ENCODE results near the gene SCT.

The SCT gene

DNA sequence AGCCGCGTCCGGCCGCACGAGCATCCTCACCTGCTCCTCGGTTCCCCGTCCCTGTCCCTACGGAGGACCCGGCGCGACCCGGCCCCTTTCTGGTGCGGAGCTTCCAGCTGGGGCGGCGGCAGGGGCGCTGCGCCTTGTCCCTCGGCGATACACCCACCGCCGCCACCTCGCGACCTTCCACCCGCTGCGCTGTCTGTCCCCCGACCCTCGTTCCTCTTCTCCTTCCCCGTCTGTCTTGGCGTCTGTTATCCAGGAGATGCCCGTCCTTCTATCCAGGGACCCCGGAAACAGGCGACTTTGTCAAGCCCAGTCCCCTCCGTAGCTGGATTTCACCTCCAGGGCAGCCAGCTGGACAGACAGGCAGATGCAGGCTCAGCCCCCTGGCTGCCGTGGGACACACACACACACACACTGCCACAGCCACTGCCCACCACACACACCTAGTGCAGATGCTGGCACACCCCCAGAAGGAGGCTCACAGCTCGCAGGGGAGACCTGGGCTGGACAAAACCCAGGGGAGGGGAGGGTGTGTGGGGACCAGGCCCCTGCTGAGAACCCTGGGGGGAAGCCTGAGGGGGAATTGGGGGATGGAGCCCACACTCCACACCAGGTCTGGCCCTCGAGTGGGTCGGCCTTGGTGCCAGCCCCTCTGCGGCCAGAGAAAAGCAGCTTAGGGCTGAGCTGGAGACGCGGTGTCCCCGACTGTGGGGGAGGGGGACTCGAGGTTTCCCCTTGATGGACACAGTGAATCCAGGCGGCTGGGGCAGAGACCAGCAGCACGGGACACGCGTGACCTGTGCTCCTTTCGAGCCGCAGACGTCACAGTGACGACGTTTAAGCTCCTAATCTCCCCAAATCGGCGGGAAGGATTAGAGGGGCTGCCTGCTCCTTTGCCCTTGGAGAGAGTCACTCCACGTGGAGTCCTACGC, 10.9 kb upstream of the SCT start:
- no peak for DNase-seq
- no peaks in the 10 kb centered on the region for H3K9me3 Mint-ChIP-seq
- H3K36me3 Mint-ChIP-seq (ENCODE audit: low read depth) = peaks cover 3% of the 10 kb centered on the region
- peak overlapping the region; percentile 66 for H3K27ac Mint-ChIP-seq
- H3K27me3 Mint-ChIP-seq = peaks cover 49% of the 10 kb centered on the region
- H3K4me1 Mint-ChIP-seq (ENCODE audit: low read depth) = peaks cover 19% of the 10 kb centered on the region
- peak overlapping the region; percentile 29 for H3K4me3 Mint-ChIP-seq

GRCh38 chr11:637333-637592, 10.3 kb upstream of the SCT start:
- H3K27me3 Mint-ChIP-seq = peaks cover 49% of the 10 kb centered on the region

DNA sequence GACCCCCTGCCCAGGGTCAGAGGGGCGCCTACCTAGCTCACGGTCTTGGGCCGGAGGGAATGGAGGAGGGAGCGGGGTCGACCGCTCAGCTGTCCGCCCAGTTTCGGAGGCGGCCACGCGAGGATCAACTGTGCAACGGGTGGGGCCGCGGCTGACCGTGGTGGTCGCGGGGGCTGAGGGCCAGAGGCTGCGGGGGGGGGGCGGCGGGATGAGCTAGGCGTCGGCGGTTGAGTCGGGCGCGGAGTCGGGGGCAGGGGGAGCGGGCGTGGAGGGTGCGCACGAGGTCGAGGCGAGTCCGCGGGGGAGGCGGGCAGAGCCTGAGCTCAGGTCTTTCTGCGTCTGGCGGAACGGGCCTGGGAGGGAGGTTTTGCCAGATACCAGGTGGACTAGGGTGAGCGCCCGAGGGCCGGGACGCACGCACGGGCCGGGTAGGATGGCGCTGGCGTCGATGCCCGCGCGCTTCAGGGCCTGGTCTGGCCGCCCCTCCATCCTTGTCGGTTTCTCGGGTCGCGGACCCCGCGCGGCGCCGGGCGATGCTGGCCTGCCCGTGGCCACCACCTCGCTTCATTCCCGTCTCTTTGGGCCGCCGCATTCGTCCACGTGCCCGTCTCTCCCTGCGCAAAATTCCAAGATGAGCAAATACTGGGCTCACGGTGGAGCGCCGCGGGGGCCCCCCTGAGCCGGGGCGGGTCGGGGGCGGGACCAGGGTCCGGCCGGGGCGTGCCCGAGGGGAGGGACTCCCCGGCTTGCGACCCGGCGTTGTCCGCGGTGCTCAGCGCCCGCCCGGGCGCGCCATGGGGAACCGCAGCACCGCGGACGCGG, 9.7 kb upstream of the SCT start, which contains the start of gene DRD4:
DRD4 (plus strand) TSS at position 759 of the 822 bp plus-strand sequence; CDS start at position 795, 36 bp downstream.
- Mint-ChIP-seq H3K4me1 (ENCODE audit: low read depth) (peaks cover 19% of the 10 kb centered on the region), H3K36me3 (ENCODE audit: low read depth) (peaks cover under 1% of the 10 kb centered on the region), H3K4me3 (peak within 1 kb of the TSS; percentile 29), H3K9me3 (no peaks in the 10 kb centered on the region), H3K27me3 (peaks cover 49% of the 10 kb centered on the region), H3K27ac (peak within 1 kb of the TSS; percentile 66)
- no peak for DNase-seq

More at GRCh38 chr11:637333-637592, 10.3 kb upstream of the SCT start:
- H3K9me3 Mint-ChIP-seq = no peaks in the 10 kb centered on the region
- H3K4me3 Mint-ChIP-seq = peak overlapping the region; percentile 29
- H3K27ac Mint-ChIP-seq = no peak overlapping the region
- peaks cover 3% of the 10 kb centered on the region for H3K36me3 Mint-ChIP-seq (ENCODE audit: low read depth)
- DNase-seq = no peak
- H3K4me1 Mint-ChIP-seq (ENCODE audit: low read depth) = peaks cover 19% of the 10 kb centered on the region

DNA sequence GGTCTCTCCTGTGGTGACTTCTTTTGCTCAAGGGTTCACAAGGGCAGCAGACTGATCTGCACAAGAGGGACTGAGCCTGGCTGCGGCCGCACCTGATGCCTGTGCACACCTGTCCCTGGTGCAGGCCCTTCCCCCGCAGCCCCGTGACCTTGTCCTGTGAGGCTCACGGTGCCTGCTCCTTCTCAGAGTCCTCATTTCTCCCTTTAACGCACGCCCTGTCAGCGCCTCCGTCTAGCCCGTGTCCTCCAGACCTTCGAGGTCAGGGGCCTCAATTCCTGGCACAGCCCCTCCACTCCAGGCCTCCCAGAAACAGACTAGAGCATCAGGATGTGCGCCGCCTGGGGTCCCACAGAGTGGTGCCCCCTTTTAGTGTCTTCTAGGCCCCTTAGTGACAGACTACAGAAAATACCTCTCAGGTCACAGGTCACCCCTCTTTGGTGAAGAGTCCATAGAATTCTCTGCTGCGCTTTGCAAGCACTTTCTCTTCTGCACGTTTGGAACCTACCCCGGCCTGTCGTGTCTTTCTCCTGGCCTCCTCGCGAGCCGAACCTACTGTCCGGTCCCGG, 9.0 kb upstream of the SCT start:
- H3K36me3 Mint-ChIP-seq (ENCODE audit: low read depth) = no peaks in the 10 kb centered on the region
- H3K4me3 Mint-ChIP-seq = no peak overlapping the region
- H3K27ac Mint-ChIP-seq = no peak overlapping the region
- peaks cover 49% of the 10 kb centered on the region for H3K27me3 Mint-ChIP-seq
- H3K9me3 Mint-ChIP-seq = no peaks in the 10 kb centered on the region
- DNase-seq = no peak
- peaks cover 19% of the 10 kb centered on the region for H3K4me1 Mint-ChIP-seq (ENCODE audit: low read depth)

DNA sequence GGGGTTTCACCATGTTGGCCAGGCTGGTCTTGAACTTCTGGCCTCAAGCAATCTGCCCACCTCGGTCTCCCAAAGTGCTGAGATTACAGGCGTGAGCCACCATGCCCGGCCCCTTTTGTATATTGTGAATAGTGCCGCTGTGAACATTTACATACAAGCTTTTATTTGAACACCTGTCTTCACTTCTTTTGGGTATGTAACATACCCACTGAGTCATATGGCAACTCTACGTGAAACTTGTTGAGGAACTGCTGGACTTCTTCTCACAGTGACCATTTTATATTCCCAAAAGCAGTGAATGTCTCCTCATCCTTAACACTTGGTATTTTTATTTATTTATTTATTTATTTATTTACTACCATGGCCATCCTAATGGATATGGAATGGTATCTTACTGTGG, 3.9 kb upstream of the SCT start:
- Mint-ChIP-seq H3K4me1 (ENCODE audit: low read depth) (peaks cover 23% of the 10 kb centered on the region), H3K36me3 (ENCODE audit: low read depth) (no peaks in the 10 kb centered on the region), H3K27me3 (peaks cover 42% of the 10 kb centered on the region), H3K9me3 (no peaks in the 10 kb centered on the region), H3K4me3 (no peak overlapping the region), H3K27ac (no peak overlapping the region)
- no peak for DNase-seq

DNA sequence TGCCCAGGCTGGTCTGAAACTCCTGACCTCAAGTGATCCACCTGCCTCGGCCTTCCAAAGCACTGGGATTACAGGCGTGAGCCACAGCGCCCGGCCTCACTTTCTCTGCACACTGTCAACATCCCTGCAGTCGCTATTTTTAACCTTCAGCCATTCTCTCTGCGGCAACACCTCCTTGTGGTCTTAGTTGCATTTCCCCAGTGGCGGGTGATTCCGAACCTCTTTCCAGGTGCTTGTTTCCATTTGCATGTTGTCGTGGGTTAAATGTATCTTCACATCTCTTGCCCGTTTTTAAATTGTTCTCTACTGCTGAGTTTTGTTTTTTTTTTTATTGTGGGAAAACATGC, 2.2 kb upstream of the SCT start:
- Mint-ChIP-seq H3K4me3 (peak overlapping the region; percentile 9), H3K27ac (peak overlapping the region; percentile 6), H3K9me3 (no peaks in the 10 kb centered on the region), H3K36me3 (ENCODE audit: low read depth) (no peaks in the 10 kb centered on the region), H3K4me1 (ENCODE audit: low read depth) (peaks cover 20% of the 10 kb centered on the region), H3K27me3 (peaks cover 37% of the 10 kb centered on the region)
- DNase-seq = peak; percentile 37

- H3K27ac Mint-ChIP-seq = peak overlapping the region; percentile 41
- DNase-seq = no peak
- H3K36me3 Mint-ChIP-seq (ENCODE audit: low read depth) = peaks cover 3% of the 10 kb centered on the region
- H3K4me3 Mint-ChIP-seq = peak overlapping the region; percentile 9
- peaks cover 20% of the 10 kb centered on the region for H3K4me1 Mint-ChIP-seq (ENCODE audit: low read depth)
- peaks cover 45% of the 10 kb centered on the region for H3K27me3 Mint-ChIP-seq
- H3K9me3 Mint-ChIP-seq = no peaks in the 10 kb centered on the region
Observed at GRCh38 chr11:628056-628455, 1.1 kb upstream of the SCT start.

GRCh38 chr11:627308-627576, 261 bp upstream of the SCT start:
- Mint-ChIP-seq H3K27ac (no peak overlapping the region), H3K4me3 (no peak overlapping the region), H3K4me1 (ENCODE audit: low read depth) (peaks cover 20% of the 10 kb centered on the region), H3K27me3 (peaks cover 45% of the 10 kb centered on the region), H3K36me3 (ENCODE audit: low read depth) (peaks cover 3% of the 10 kb centered on the region), H3K9me3 (no peaks in the 10 kb centered on the region)
- DNase-seq = no peak

GRCh38 chr11:625636-626268, 1.2 kb downstream of the SCT start:
- peaks cover 45% of the 10 kb centered on the region for H3K27me3 Mint-ChIP-seq
- no peaks in the 10 kb centered on the region for H3K9me3 Mint-ChIP-seq
- peaks cover 20% of the 10 kb centered on the region for H3K4me1 Mint-ChIP-seq (ENCODE audit: low read depth)
- no peak overlapping the region for H3K27ac Mint-ChIP-seq
- no peak for DNase-seq
- no peak overlapping the region for H3K4me3 Mint-ChIP-seq
- peaks cover 5% of the 10 kb centered on the region for H3K36me3 Mint-ChIP-seq (ENCODE audit: low read depth)

GRCh38 chr11:624705-625635, 2.0 kb downstream of the SCT start, which contains the start of gene CDHR5:
TSS of gene CDHR5 (minus strand) at chr11:624955. CDS start at chr11:624902, 53 bp downstream.
- peaks cover 20% of the 10 kb centered on the region for H3K4me1 Mint-ChIP-seq (ENCODE audit: low read depth)
- no peak within 1 kb of the TSS for H3K4me3 Mint-ChIP-seq

DNA sequence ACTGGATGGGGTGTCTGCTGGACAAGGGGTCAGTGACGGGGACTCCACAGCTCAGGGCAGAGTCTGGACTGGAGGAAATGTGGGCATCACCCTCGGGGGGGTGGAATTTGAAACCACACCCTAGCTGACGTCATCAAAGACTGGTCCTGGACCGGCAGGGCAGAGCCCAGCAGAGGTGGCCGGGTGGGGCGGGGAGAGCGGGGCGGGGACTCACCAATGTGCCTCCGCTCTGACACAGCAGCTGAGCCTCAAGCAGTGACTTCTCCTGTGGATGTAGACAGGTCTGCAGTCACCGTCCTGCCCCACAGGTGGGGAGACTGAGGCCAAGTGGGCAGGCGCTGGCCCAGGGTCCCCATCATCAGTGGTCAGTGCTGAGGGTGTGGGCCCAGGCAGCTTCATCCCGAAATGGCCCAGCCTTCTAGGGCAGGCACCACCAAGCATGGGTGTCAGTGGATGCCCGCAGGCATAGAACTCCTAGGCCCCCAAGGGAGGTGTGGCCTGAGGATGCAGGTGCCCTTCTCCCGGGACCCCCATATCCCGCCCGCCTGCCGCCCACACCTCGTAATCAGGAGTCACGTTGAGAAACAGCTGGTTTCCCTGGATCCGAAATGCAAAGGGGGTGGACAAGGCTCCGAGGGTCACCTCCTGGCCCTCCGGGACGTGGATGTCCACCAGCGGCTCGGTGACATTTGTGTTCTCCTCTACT, 2.8 kb downstream of the SCT start:
- Mint-ChIP-seq H3K9me3 (no peaks in the 10 kb centered on the region), H3K27me3 (peaks cover 40% of the 10 kb centered on the region), H3K4me1 (ENCODE audit: low read depth) (peaks cover 15% of the 10 kb centered on the region), H3K36me3 (ENCODE audit: low read depth) (peaks cover 5% of the 10 kb centered on the region), H3K27ac (no peak overlapping the region), H3K4me3 (no peak overlapping the region)
- no peak for DNase-seq

More at GRCh38 chr11:624705-625635, 2.0 kb downstream of the SCT start, which contains the start of gene CDHR5:
- DNase-seq = peak; percentile 36
- H3K27me3 Mint-ChIP-seq = peaks cover 45% of the 10 kb centered on the region
- peaks cover 5% of the 10 kb centered on the region for H3K36me3 Mint-ChIP-seq (ENCODE audit: low read depth)
- H3K27ac Mint-ChIP-seq = no peak within 1 kb of the TSS
- no peaks in the 10 kb centered on the region for H3K9me3 Mint-ChIP-seq

- no peaks in the 10 kb centered on the region for H3K9me3 Mint-ChIP-seq
- peak overlapping the region; percentile 71 for H3K27ac Mint-ChIP-seq
- peaks cover 8% of the 10 kb centered on the region for H3K4me1 Mint-ChIP-seq (ENCODE audit: low read depth)
- H3K36me3 Mint-ChIP-seq (ENCODE audit: low read depth) = peaks cover 5% of the 10 kb centered on the region
- H3K4me3 Mint-ChIP-seq = no peak overlapping the region
- H3K27me3 Mint-ChIP-seq = peaks cover 34% of the 10 kb centered on the region
- DNase-seq = no peak
Observed at GRCh38 chr11:623349-623869, 3.6 kb downstream of the SCT start.

DNA sequence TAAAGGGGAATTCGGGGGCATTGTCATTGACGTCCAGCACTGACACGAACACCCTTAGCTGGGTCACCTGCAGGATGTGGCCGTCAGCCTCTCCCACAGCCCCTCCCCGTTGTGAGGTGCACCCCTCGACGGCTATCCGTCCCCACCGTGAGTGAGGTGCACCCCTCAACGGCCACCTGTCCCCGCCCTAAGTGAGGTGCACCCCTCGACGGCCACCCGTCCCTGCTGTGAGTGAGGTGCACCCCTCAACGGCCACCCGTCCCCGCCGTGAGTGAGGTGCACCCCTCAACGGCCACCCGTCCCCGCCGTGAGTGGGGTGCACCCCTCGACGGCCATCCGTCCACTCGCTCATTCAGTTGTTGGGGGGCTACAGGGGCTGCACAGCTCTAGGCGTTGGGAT, 5.1 kb downstream of the SCT start:
- Mint-ChIP-seq H3K4me1 (ENCODE audit: low read depth) (no peaks in the 10 kb centered on the region), H3K9me3 (no peaks in the 10 kb centered on the region), H3K4me3 (no peak overlapping the region), H3K27ac (no peak overlapping the region), H3K36me3 (ENCODE audit: low read depth) (peaks cover 9% of the 10 kb centered on the region), H3K27me3 (peaks cover 24% of the 10 kb centered on the region)
- no peak for DNase-seq
